ENCODE results near the gene SLCO2B1. TPM values are rescaled to one million over a fixed set of nuclear protein-coding genes. Genes with fewer than 3 reads are reported as not detected.

SLCO2B1 gene
- total RNA-seq, 1 donor from 2014 or later, result not detected

DNA sequence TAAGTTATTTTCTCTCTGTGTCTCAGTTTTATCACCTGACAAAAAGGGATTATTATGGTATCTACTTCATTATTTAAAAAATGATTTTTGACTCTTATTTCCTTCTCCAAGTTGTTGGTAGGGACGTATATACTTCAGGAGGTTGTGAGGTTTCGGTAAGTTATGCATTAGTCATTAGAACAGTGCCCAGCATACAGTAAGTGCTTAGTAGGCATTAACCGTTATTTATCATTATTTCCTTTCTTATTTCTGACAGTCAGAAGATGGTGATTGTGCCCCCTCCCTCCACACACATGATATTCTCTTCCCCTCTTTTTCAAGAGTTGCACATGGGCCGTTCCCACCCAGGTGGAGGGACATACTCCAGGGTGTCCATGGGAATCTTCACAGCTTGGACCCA, 36.1 kb downstream of the SLCO2B1 start:
- H3K27me3 Mint-ChIP-seq (ENCODE audit: low read depth), result no peaks in the 10 kb centered on the region
- no peak for DNase-seq (ENCODE audit: low read depth, low spot score)
- TF ChIP-seq, protein P1, sequence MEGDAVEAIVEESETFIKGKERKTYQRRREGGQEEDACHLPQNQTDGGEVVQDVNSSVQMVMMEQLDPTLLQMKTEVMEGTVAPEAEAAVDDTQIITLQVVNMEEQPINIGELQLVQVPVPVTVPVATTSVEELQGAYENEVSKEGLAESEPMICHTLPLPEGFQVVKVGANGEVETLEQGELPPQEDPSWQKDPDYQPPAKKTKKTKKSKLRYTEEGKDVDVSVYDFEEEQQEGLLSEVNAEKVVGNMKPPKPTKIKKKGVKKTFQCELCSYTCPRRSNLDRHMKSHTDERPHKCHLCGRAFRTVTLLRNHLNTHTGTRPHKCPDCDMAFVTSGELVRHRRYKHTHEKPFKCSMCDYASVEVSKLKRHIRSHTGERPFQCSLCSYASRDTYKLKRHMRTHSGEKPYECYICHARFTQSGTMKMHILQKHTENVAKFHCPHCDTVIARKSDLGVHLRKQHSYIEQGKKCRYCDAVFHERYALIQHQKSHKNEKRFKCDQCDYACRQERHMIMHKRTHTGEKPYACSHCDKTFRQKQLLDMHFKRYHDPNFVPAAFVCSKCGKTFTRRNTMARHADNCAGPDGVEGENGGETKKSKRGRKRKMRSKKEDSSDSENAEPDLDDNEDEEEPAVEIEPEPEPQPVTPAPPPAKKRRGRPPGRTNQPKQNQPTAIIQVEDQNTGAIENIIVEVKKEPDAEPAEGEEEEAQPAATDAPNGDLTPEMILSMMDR (conservative IDR thresholded peaks at IDR 0.05), result no peak
- peak overlapping the region; percentile 28 for H3K27ac Mint-ChIP-seq (ENCODE audit: unreplicated experiment)
- H3K9me3 Mint-ChIP-seq, result no peaks in the 10 kb centered on the region
- no peak overlapping the region for H3K4me3 Mint-ChIP-seq
- H3K36me3 Mint-ChIP-seq (ENCODE audit: low read depth), result no peaks in the 10 kb centered on the region
- H3K4me1 Mint-ChIP-seq, result peaks cover 15% of the 10 kb centered on the region

DNA sequence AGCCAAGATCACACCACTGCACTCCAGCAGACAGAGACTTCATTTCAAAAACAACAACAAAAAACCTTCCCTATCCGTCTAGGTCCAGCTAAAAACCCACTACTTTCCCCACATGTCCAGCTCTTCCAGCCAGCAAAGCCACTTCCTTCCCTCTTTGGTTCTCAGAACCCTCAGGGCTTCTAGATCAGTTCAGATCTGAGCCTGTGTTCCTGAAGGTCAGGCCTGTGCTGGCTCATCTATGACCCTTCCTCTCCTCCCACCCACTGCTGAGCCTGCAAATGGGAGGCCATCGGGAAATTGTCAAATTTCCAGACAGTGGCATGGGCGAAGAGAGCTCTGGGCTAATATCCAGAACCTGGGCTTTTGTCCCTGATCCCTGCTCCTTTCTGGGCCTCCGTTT, 37.8 kb downstream of the SLCO2B1 start:
- no peak for DNase-seq (ENCODE audit: low read depth, low spot score)
- H3K9me3 Mint-ChIP-seq, result no peaks in the 10 kb centered on the region
- no peak overlapping the region for H3K4me3 Mint-ChIP-seq
- no peaks in the 10 kb centered on the region for H3K27me3 Mint-ChIP-seq (ENCODE audit: low read depth)
- TF ChIP-seq, protein P1 (conservative IDR thresholded peaks at IDR 0.05), result no peak
- peaks cover 13% of the 10 kb centered on the region for H3K4me1 Mint-ChIP-seq
- H3K36me3 Mint-ChIP-seq (ENCODE audit: low read depth), result no peaks in the 10 kb centered on the region
- peak overlapping the region; percentile 57 for H3K27ac Mint-ChIP-seq (ENCODE audit: unreplicated experiment)

DNA sequence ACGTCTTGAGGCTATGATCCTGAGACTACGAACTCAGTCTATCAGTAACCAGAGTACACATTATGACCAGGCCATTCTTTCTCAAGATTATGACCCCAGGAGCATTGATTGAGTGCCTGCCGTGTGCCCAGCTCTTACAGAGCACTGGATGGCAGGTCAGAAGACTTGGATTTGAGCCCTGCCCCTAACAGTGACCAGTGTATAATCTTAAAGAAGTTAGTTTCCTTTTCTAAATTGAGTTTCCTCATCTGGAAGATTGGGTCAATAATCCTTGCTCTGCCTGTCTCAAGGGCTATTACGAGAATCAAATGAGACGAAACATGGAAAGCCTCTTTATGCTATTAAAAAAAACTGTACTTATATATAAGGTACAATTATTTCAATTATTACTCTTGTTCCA, 38.2 kb downstream of the SLCO2B1 start:
- Mint-ChIP-seq H3K4me1 (peaks cover 13% of the 10 kb centered on the region), H3K9me3 (no peaks in the 10 kb centered on the region), H3K27me3 (ENCODE audit: low read depth) (no peaks in the 10 kb centered on the region), H3K4me3 (no peak overlapping the region), H3K27ac (ENCODE audit: unreplicated experiment) (peak overlapping the region; percentile 57), H3K36me3 (ENCODE audit: low read depth) (no peaks in the 10 kb centered on the region)
- no peak for DNase-seq (ENCODE audit: low read depth, low spot score)
- TF ChIP-seq, protein P1 (conservative IDR thresholded peaks at IDR 0.05), result no peak

DNA sequence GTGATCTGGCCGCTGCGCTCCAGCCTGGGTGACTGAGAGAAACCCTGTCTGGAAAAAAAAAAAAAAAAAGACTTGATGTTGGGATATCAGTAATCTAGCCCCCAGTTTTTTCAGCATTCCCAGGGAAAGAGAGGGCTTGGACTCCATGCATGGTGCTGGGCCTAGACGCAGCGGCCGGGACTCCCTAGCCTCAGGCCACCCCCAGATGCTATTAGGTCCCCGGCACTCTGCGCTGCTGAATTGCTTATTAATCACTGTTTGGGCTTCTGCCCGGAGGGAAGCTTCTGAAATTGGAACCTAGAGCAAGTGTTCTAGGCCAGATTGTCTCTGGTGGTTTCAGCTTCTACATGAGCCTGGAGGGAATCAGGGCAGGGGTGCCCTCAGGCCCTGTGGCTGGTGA, 39.0 kb downstream of the SLCO2B1 start:
- TF ChIP-seq, protein P1 (conservative IDR thresholded peaks at IDR 0.05), result no peak
- Mint-ChIP-seq H3K9me3 (no peaks in the 10 kb centered on the region), H3K4me3 (no peak overlapping the region), H3K27me3 (ENCODE audit: low read depth) (no peaks in the 10 kb centered on the region), H3K27ac (ENCODE audit: unreplicated experiment) (no peak overlapping the region), H3K36me3 (ENCODE audit: low read depth) (no peaks in the 10 kb centered on the region), H3K4me1 (peaks cover 8% of the 10 kb centered on the region)
- DNase-seq (ENCODE audit: low read depth, low spot score), result no peak

DNA sequence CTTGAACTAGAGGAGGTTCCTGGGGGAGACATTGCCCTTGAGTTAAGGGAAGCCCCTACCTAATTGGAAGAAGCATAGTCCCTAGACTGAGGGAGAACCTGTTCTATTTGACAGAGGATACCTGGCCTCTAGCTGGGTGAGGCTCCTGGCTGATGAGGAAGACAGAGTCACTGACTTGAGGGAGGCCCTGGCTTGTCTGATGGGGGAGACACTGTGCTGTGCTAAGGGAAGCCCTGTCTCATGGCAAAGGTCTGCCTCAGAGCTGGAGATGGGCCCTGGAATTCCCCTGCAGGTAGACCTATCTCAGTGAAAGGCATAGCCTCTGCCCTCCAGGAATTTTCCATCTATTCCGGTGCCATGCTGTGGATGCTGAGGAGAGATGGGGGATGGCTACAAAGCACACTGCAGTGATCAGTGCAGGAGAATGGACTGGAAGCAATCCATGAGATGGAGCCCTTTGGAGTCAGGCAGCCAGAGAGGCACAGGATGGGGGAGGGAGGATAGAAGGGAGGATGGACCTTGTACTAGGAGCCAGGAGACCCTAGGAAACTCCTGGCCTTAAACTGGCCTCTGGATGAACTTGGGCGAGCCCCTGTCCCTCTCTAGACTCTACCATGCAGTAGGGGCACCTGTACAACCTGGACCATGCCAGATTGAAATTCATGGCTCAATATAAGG, 39.9 kb downstream of the SLCO2B1 start:
- TF ChIP-seq, protein P1 (conservative IDR thresholded peaks at IDR 0.05), result no peak
- Mint-ChIP-seq H3K9me3 (no peaks in the 10 kb centered on the region), H3K27ac (ENCODE audit: unreplicated experiment) (no peak overlapping the region), H3K4me3 (no peak overlapping the region), H3K36me3 (ENCODE audit: low read depth) (no peaks in the 10 kb centered on the region), H3K27me3 (ENCODE audit: low read depth) (no peaks in the 10 kb centered on the region), H3K4me1 (peaks cover 6% of the 10 kb centered on the region)
- no peak for DNase-seq (ENCODE audit: low read depth, low spot score)
